ENCODE measurements around the gene SLMAP.

SLMAP gene

GRCh38 chr3:57809609-57809968 lies 53.5 kb downstream of the SLMAP start:
- no peak overlapping the region for H3K27ac ChIP-seq (ENCODE audit: low read length)
- H3K4me3 ChIP-seq (ENCODE audit: low read length) = no peak overlapping the region
- WGBS (ENCODE audit: insufficient coverage, insufficient read length) = no CpG with 5 or more reads among the region's 5 CpGs
- peaks cover 6% of the 10 kb centered on the region for H3K4me1 ChIP-seq (ENCODE audit: control insufficient read depth, insufficient read depth, low read length)
- H3K36me3 ChIP-seq (ENCODE audit: control insufficient read depth, insufficient read depth, low read length) = 0 out of 2 replicates have a peak, but pooled peaks cover 5% of the 10 kb centered on the region
- no peaks in the 10 kb centered on the region for H3K9me3 ChIP-seq (ENCODE audit: control insufficient read depth, insufficient read depth, low read length)
- no peak for DNase-seq (ENCODE audit: low read depth, low spot score)
- no peaks in the 10 kb centered on the region for H3K27me3 ChIP-seq (ENCODE audit: control insufficient read depth, insufficient read depth, low read length)

- Histone ChIP-seq H3K27me3 (ENCODE audit: control insufficient read depth, insufficient read depth, low read length) (no peaks in the 10 kb centered on the region), H3K4me1 (ENCODE audit: control insufficient read depth, insufficient read depth, low read length) (peaks cover 8% of the 10 kb centered on the region), H3K27ac (ENCODE audit: low read length) (no peak overlapping the region), H3K4me3 (ENCODE audit: low read length) (no peak overlapping the region), H3K36me3 (ENCODE audit: control insufficient read depth, insufficient read depth, low read length) (0 out of 2 replicates have a peak, but pooled peaks cover 5% of the 10 kb centered on the region), H3K9me3 (ENCODE audit: control insufficient read depth, insufficient read depth, low read length) (no peaks in the 10 kb centered on the region)
- no CpG with 5 or more reads among the region's 7 CpGs for WGBS (ENCODE audit: insufficient coverage, insufficient read length)
- DNase-seq (ENCODE audit: low read depth, low spot score) = no peak
Observed at GRCh38 chr3:57810048-57810447, 53.9 kb downstream of the SLMAP start.

- Histone ChIP-seq H3K9me3 (ENCODE audit: control insufficient read depth, insufficient read depth, low read length) (no peaks in the 10 kb centered on the region), H3K36me3 (ENCODE audit: control insufficient read depth, insufficient read depth, low read length) (0 out of 2 replicates have a peak, but pooled peaks cover 5% of the 10 kb centered on the region), H3K27me3 (ENCODE audit: control insufficient read depth, insufficient read depth, low read length) (no peaks in the 10 kb centered on the region), H3K4me1 (ENCODE audit: control insufficient read depth, insufficient read depth, low read length) (peaks cover 9% of the 10 kb centered on the region), H3K27ac (ENCODE audit: low read length) (no peak overlapping the region), H3K4me3 (ENCODE audit: low read length) (no peak overlapping the region)
- WGBS (ENCODE audit: insufficient coverage, insufficient read length) = no CpG with 5 or more reads among the region's 9 CpGs
- DNase-seq (ENCODE audit: low read depth, low spot score) = no peak
Observed at GRCh38 chr3:57810471-57811137, 54.5 kb downstream of the SLMAP start.

- H3K27ac ChIP-seq (ENCODE audit: low read length) = no peak overlapping the region
- H3K9me3 ChIP-seq (ENCODE audit: control insufficient read depth, insufficient read depth, low read length) = no peaks in the 10 kb centered on the region
- 0 out of 2 replicates have a peak, but pooled peaks cover 2% of the 10 kb centered on the region for H3K36me3 ChIP-seq (ENCODE audit: control insufficient read depth, insufficient read depth, low read length)
- DNase-seq (ENCODE audit: low read depth, low spot score) = no peak
- H3K27me3 ChIP-seq (ENCODE audit: control insufficient read depth, insufficient read depth, low read length) = no peaks in the 10 kb centered on the region
- no CpG with 5 or more reads among the region's 6 CpGs for WGBS (ENCODE audit: insufficient coverage, insufficient read length)
- H3K4me1 ChIP-seq (ENCODE audit: control insufficient read depth, insufficient read depth, low read length) = peaks cover 2% of the 10 kb centered on the region; the same call in 1 of the 2 replicates
- no peak overlapping the region for H3K4me3 ChIP-seq (ENCODE audit: low read length)
Observed at GRCh38 chr3:57815036-57815435, 58.9 kb downstream of the SLMAP start.

GRCh38 chr3:57816471-57817095 lies 60.5 kb downstream of the SLMAP start:
- no peak for DNase-seq (ENCODE audit: low read depth, low spot score)
- no peak overlapping the region for H3K27ac ChIP-seq (ENCODE audit: low read length)
- H3K4me3 ChIP-seq (ENCODE audit: low read length) = no peak overlapping the region
- H3K27me3 ChIP-seq (ENCODE audit: control insufficient read depth, insufficient read depth, low read length) = no peaks in the 10 kb centered on the region
- H3K4me1 ChIP-seq (ENCODE audit: control insufficient read depth, insufficient read depth, low read length) = peaks cover 4% of the 10 kb centered on the region
- H3K36me3 ChIP-seq (ENCODE audit: control insufficient read depth, insufficient read depth, low read length) = no peaks in the 10 kb centered on the region
- no peaks in the 10 kb centered on the region for H3K9me3 ChIP-seq (ENCODE audit: control insufficient read depth, insufficient read depth, low read length)

- Histone ChIP-seq H3K9me3 (ENCODE audit: control insufficient read depth, insufficient read depth, low read length) (no peaks in the 10 kb centered on the region), H3K27ac (ENCODE audit: low read length) (no peak overlapping the region), H3K36me3 (ENCODE audit: control insufficient read depth, insufficient read depth, low read length) (no peaks in the 10 kb centered on the region), H3K4me1 (ENCODE audit: control insufficient read depth, insufficient read depth, low read length) (peaks cover 4% of the 10 kb centered on the region), H3K4me3 (ENCODE audit: low read length) (no peak overlapping the region), H3K27me3 (ENCODE audit: control insufficient read depth, insufficient read depth, low read length) (no peaks in the 10 kb centered on the region)
- no peak for DNase-seq (ENCODE audit: low read depth, low spot score)
Observed at GRCh38 chr3:57818772-57819171, 62.7 kb downstream of the SLMAP start.

- H3K36me3 ChIP-seq (ENCODE audit: control insufficient read depth, insufficient read depth, low read length) = no peaks in the 10 kb centered on the region
- peaks cover 2% of the 10 kb centered on the region for H3K4me1 ChIP-seq (ENCODE audit: control insufficient read depth, insufficient read depth, low read length)
- no CpG with 5 or more reads among the region's 6 CpGs for WGBS (ENCODE audit: insufficient coverage, insufficient read length)
- no peak for DNase-seq (ENCODE audit: low read depth, low spot score)
- H3K4me3 ChIP-seq (ENCODE audit: low read length) = no peak overlapping the region
- H3K27me3 ChIP-seq (ENCODE audit: control insufficient read depth, insufficient read depth, low read length) = no peaks in the 10 kb centered on the region
- no peaks in the 10 kb centered on the region for H3K9me3 ChIP-seq (ENCODE audit: control insufficient read depth, insufficient read depth, low read length)
- H3K27ac ChIP-seq (ENCODE audit: low read length) = no peak overlapping the region
Observed at GRCh38 chr3:57820479-57820878, 64.4 kb downstream of the SLMAP start.

- DNase-seq (ENCODE audit: low read depth, low spot score) = no peak
- peaks cover 3% of the 10 kb centered on the region for H3K4me1 ChIP-seq (ENCODE audit: control insufficient read depth, insufficient read depth, low read length)
- H3K27me3 ChIP-seq (ENCODE audit: control insufficient read depth, insufficient read depth, low read length) = no peaks in the 10 kb centered on the region
- H3K27ac ChIP-seq (ENCODE audit: low read length) = no peak overlapping the region
- H3K36me3 ChIP-seq (ENCODE audit: control insufficient read depth, insufficient read depth, low read length) = no peaks in the 10 kb centered on the region
- no peaks in the 10 kb centered on the region for H3K9me3 ChIP-seq (ENCODE audit: control insufficient read depth, insufficient read depth, low read length)
- no peak overlapping the region for H3K4me3 ChIP-seq (ENCODE audit: low read length)
Observed at GRCh38 chr3:57821765-57822164, 65.7 kb downstream of the SLMAP start.

GRCh38 chr3:57822686-57823085 lies 66.6 kb downstream of the SLMAP start:
- no peak overlapping the region for H3K27ac ChIP-seq (ENCODE audit: low read length)
- H3K27me3 ChIP-seq (ENCODE audit: control insufficient read depth, insufficient read depth, low read length) = no peaks in the 10 kb centered on the region
- peaks cover 3% of the 10 kb centered on the region for H3K4me1 ChIP-seq (ENCODE audit: control insufficient read depth, insufficient read depth, low read length)
- DNase-seq (ENCODE audit: low read depth, low spot score) = no peak
- H3K9me3 ChIP-seq (ENCODE audit: control insufficient read depth, insufficient read depth, low read length) = no peaks in the 10 kb centered on the region
- no peak overlapping the region for H3K4me3 ChIP-seq (ENCODE audit: low read length)
- H3K36me3 ChIP-seq (ENCODE audit: control insufficient read depth, insufficient read depth, low read length) = no peaks in the 10 kb centered on the region

GRCh38 chr3:57825116-57825515 lies 69.0 kb downstream of the SLMAP start:
- no peak overlapping the region for H3K4me3 ChIP-seq (ENCODE audit: low read length)
- no peak for DNase-seq (ENCODE audit: low read depth, low spot score)

More at GRCh38 chr3:57825116-57825515, 69.0 kb downstream of the SLMAP start:
- WGBS (ENCODE audit: insufficient coverage, insufficient read length) = no CpG with 5 or more reads among the region's 3 CpGs
- Histone ChIP-seq H3K36me3 (ENCODE audit: control insufficient read depth, insufficient read depth, low read length) (no peaks in the 10 kb centered on the region), H3K9me3 (ENCODE audit: control insufficient read depth, insufficient read depth, low read length) (no peaks in the 10 kb centered on the region), H3K27me3 (ENCODE audit: control insufficient read depth, insufficient read depth, low read length) (no peaks in the 10 kb centered on the region), H3K4me1 (ENCODE audit: control insufficient read depth, insufficient read depth, low read length) (peaks cover 3% of the 10 kb centered on the region), H3K27ac (ENCODE audit: low read length) (no peak overlapping the region)

All from iPS DF 6.9 (cell line).